A549 (cell line): Measurements from ENCODE around the gene MAST3. TPM values are rescaled to one million over a fixed set of nuclear protein-coding genes. Genes with fewer than 3 reads are reported as not detected.

Experiments
- ATAC-seq, 2 experiments: fragments of 200-7000 bp in 1 of 2; fragments of >200 bp in 1 of 2; cut with Nextera tagmentation in 1 of 2; cut with Tn5 transposase in 1 of 2; 3 replicates each; pipeline versions ENCODE4 v1.8.0 to v1.9.1; 2018 to 2020; ENCODE audit warnings: mild to moderate bottlenecking in 1 of 2, moderate library complexity in 1 of 2
- CTCF ChIA-PET: fragments of 300-600 bp; sonication (Branson Sonifier 250); formaldehyde crosslinking; extraction: SDS; loops from one replicate; lab custom pipeline; 2021; ENCODE audit warnings: antibody characterized with exemption, inconsistent platforms; lab: Yijun Ruan, JAX
- POLR2A ChIA-PET: fragments of 350-600 bp; formaldehyde crosslinking; extraction: SDS; loops from one replicate; lab custom pipeline; 2021; ENCODE audit warnings: antibody characterized with exemption, inconsistent platforms; lab: Yijun Ruan, JAX
- DNase-seq, 2 experiments: peaks; one replicate each; pipeline versions ENCODE4 v3.0.0 to v3.0.0-alpha.2; 2011 to 2016; ENCODE audit warnings: low read depth in 1 of 2, low spot score in 1 of 2
- FAIRE-seq: peaks from 2 replicates; lab custom pipeline; 2011; peaks lifted over from hg19 to GRCh38; lab: Jason Lieb, UNC
- H3K27ac ChIP-seq, 2 experiments: fragments of >200 bp; sonication (Bioruptor Twin); formaldehyde crosslinking; 3 replicates each; pipeline ENCODE4 v1.5.1; 2016 to 2017
- H3K4me1 ChIP-seq: fragments of >200 bp; sonication (Bioruptor Twin); formaldehyde crosslinking; 3 replicates; pipeline ENCODE4 v1.6.1; 2016
- H3K4me2 ChIP-seq: fragments of >200 bp; sonication (Bioruptor Twin); formaldehyde crosslinking; 3 replicates; pipeline ENCODE4 v1.6.1; 2016
- H3K4me3 ChIP-seq: fragments of >200 bp; sonication (Bioruptor Twin); formaldehyde crosslinking; 3 replicates; pipeline ENCODE4 v1.5.1; 2016
- H3K9me3 ChIP-seq: fragments of >200 bp; sonication (Bioruptor Twin); formaldehyde crosslinking; 3 replicates; pipeline ENCODE4 v1.6.1; 2016
- CBX8 ChIP-seq: fragments of 200-600 bp; sonication (generic); IDR thresholded peaks from 2 replicates; pipeline ENCODE4 v1.6.1; 2016
- CHD4 ChIP-seq: fragments of 200-600 bp; sonication (generic); IDR thresholded peaks from 2 replicates; pipeline ENCODE4 v1.6.1; 2016; ENCODE audit warnings: antibody characterized with exemption, mild to moderate bottlenecking, borderline replicate concordance
- EHF ChIP-seq: fragments of 250-450 bp; sonication (Bioruptor Pico); IDR thresholded peaks from 2 replicates; pipeline ENCODE4 v1.5.0; 2020; ENCODE audit warnings: mild to moderate bottlenecking
- EHMT2 ChIP-seq: fragments of 200-600 bp; sonication (generic); IDR thresholded peaks from 2 replicates; pipeline ENCODE4 v1.6.1; 2016; ENCODE audit warnings: antibody characterized with exemption, low read depth, mild to moderate bottlenecking, moderate library complexity
- ELK1 ChIP-seq: fragments of 150-350 bp; IDR thresholded peaks from 2 replicates; pipeline ENCODE4 v1.6.1; 2014; ENCODE audit warnings: low read depth, mild to moderate bottlenecking, low read length
- EP300 ChIP-seq, 2 experiments: fragments of >200 bp; sonication (Bioruptor Twin); formaldehyde crosslinking; IDR thresholded peaks; 2 replicates in 1 of 2; 3 replicates in 1 of 2; pipeline ENCODE4 v1.6.1; 2016 to 2017
- HDAC2 ChIP-seq: fragments of 200-600 bp; sonication (generic); IDR thresholded peaks from 2 replicates; pipeline ENCODE4 v1.6.1; 2016
- HOXB5 ChIP-seq: fragments of 250-450 bp; sonication (Bioruptor Pico); IDR thresholded peaks from 2 replicates; pipeline ENCODE4 v1.5.0; 2020; ENCODE audit warnings: mild to moderate bottlenecking, moderate library complexity
- JUN ChIP-seq, 2 experiments: fragments of >200 bp; sonication (Bioruptor Twin); formaldehyde crosslinking; IDR thresholded peaks; 2 replicates in 1 of 2; 3 replicates in 1 of 2; pipeline ENCODE4 v1.6.1; 2016 to 2017
- JUNB ChIP-seq: fragments of >200 bp; sonication (Bioruptor Twin); formaldehyde crosslinking; IDR thresholded peaks from 2 replicates; pipeline ENCODE4 v1.6.1; 2016
- KDM1A ChIP-seq: fragments of 200-600 bp; sonication (generic); IDR thresholded peaks from 2 replicates; pipeline ENCODE4 v1.6.1; 2016; ENCODE audit warnings: low read depth, mild to moderate bottlenecking
- MYC ChIP-seq: IDR thresholded peaks from 2 replicates; pipeline ENCODE4 v1.6.1; 2012; ENCODE audit warnings: mild to moderate bottlenecking, inconsistent platforms, low read length, improper control_type of control experiment, borderline replicate concordance
- NPAS2 ChIP-seq: fragments of 250-450 bp; sonication (Bioruptor Pico); IDR thresholded peaks from 2 replicates; pipeline ENCODE4 v1.8.0; 2022; ENCODE audit warnings: mild to moderate bottlenecking, moderate library complexity, borderline replicate concordance
- PHF8 ChIP-seq: fragments of 200-600 bp; sonication (generic); IDR thresholded peaks from 2 replicates; pipeline ENCODE4 v1.6.1; 2016; ENCODE audit warnings: low read depth, mild to moderate bottlenecking, antibody characterized with exemption, moderate library complexity, borderline replicate concordance
- POLR2AphosphoS2 ChIP-seq: conservative IDR thresholded peaks from 2 replicates; pipeline ENCODE4 v1.6.1; 2012; ENCODE audit warnings: low read length, improper control_type of control experiment, inconsistent platforms
- RAD21 ChIP-seq, 2 experiments: fragments of >200 bp in 1 of 2; sonication (Bioruptor Twin) in 1 of 2; formaldehyde crosslinking in 1 of 2; IDR thresholded peaks in 1 of 2; conservative IDR thresholded peaks in 1 of 2; 2 replicates in 1 of 2; 3 replicates in 1 of 2; pipeline ENCODE4 v1.6.1; 2012 to 2018; ENCODE audit warnings: inconsistent platforms in 1 of 2
- RNF2 ChIP-seq: fragments of 200-600 bp; sonication (generic); IDR thresholded peaks from 2 replicates; pipeline ENCODE4 v1.6.1; 2016; ENCODE audit warnings: low read depth, mild to moderate bottlenecking, antibody characterized with exemption, moderate library complexity, borderline replicate concordance
- WGBS: methylation state at CpG from one replicate; pipeline ENCODE4 v1.1.6; 2017; ENCODE audit errors: missing lambda C conversion rate; 5-methylcytosine and 5-hydroxymethylcytosine counted together
- polyA plus RNA-seq, 4 experiments: library from polyadenylated mRNA; depleted of rRNA in 3 of 4; stranded (reverse); fragments of >200 nt; fragmentation: RNase III in 1 of 4; extraction: RNeasy Plus Mini Kit Qiagen cat#74134 plus additional on column Dnase treatment in 1 of 4; gene quantifications; 2 replicates in 3 of 4; 3 replicates in 1 of 4; pipeline ENCODE4 v1.2.3, GENCODE V29; 2011 to 2017
- TF ChIP-seq, protein P1 (sequence below): fragments of 200-600 bp; sonication (generic); IDR thresholded peaks from 2 replicates; pipeline ENCODE4 v1.6.1; 2016; ENCODE audit warnings: antibody characterized with exemption, mild to moderate bottlenecking, moderate library complexity
- TF ChIP-seq, protein P2 (sequence below): IDR thresholded peaks from 2 replicates; pipeline ENCODE4 v1.6.1; 2012; ENCODE audit warnings: low read depth, borderline replicate concordance

MAST3 gene
- polyA plus RNA-seq, 2 of the 4 experiments (the other 2 are of a cell fraction), result 1.3 to 2.5 TPM

GRCh38 chr19:18194181-18194530, 96.6 kb downstream of the MAST3 start (continued):
- TF ChIP-seq, protein P1, sequence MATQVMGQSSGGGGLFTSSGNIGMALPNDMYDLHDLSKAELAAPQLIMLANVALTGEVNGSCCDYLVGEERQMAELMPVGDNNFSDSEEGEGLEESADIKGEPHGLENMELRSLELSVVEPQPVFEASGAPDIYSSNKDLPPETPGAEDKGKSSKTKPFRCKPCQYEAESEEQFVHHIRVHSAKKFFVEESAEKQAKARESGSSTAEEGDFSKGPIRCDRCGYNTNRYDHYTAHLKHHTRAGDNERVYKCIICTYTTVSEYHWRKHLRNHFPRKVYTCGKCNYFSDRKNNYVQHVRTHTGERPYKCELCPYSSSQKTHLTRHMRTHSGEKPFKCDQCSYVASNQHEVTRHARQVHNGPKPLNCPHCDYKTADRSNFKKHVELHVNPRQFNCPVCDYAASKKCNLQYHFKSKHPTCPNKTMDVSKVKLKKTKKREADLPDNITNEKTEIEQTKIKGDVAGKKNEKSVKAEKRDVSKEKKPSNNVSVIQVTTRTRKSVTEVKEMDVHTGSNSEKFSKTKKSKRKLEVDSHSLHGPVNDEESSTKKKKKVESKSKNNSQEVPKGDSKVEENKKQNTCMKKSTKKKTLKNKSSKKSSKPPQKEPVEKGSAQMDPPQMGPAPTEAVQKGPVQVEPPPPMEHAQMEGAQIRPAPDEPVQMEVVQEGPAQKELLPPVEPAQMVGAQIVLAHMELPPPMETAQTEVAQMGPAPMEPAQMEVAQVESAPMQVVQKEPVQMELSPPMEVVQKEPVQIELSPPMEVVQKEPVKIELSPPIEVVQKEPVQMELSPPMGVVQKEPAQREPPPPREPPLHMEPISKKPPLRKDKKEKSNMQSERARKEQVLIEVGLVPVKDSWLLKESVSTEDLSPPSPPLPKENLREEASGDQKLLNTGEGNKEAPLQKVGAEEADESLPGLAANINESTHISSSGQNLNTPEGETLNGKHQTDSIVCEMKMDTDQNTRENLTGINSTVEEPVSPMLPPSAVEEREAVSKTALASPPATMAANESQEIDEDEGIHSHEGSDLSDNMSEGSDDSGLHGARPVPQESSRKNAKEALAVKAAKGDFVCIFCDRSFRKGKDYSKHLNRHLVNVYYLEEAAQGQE, result no peak
- TF ChIP-seq RNF2 (no peak), NPAS2 (CRISPR knock-in tag) (no peak)

DNA sequence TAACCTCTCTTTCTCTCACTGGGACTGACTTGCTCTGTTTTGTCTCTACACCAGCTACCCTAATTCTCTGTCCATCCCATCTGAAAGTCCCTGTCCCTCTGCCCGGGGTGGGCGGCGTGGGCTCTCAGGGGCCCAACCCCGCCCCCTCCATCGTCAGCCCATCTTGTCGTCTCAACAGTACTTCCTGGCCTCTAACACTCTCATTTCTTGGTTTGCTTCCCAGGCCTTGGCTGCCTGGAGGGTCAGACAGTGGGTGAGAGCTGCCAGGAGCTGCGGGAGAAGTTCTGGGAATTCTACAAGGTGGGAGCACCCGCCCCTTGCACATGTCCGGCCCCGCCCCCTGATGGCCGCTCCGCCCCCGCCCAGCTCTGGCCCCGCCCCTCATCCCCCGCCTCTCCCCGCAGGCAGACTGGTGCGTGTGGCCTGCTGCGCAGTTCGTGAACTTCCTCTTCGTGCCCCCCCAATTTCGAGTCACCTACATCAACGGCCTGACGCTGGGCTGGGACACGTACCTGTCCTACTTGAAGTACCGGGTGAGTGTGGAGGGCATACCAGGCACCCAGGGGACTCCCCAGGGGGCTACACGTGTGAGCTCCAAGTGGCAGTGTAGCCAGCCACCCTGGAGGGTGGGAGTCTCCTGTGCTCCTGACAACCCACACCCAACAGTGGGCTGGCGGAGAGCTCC, 97.1 kb downstream of the MAST3 start:
- FAIRE-seq, result no peak
- POLR2A ChIA-PET, result interaction anchor here (1.2 kb wide), 1 partner anchor 10 kb away, joined by 4 read pairs; no protein-coding TSS in a partner anchor
- no peak for DNase-seq

GRCh38 chr19:18196511-18196845, 98.9 kb downstream of the MAST3 start:
- CTCF ChIA-PET, result interaction anchor here (0.8 to 1.3 kb wide), 2 partner anchors 35 to 55 kb away, joined by 3 to 4 read pairs; no protein-coding TSS in a partner anchor
- POLR2A ChIA-PET, result no interaction called here
- H3K4me3 ChIP-seq, result no peak overlapping the region
- no peaks in the 10 kb centered on the region for H3K9me3 ChIP-seq
- 91% methylated on average over 7 of the region's 7 CpGs for WGBS
- DNase-seq, result no peak
- peaks cover 14% of the 10 kb centered on the region; the same call in 2 of the 3 replicates for H3K4me1 ChIP-seq
- TF ChIP-seq PHF8 (no peak), EP300 (IDR thresholded peaks at IDR 0.05) (no peak), EHMT2 (no peak), JUN (IDR thresholded peaks at IDR 0.05) (no peak), JUNB (no peak), RAD21 (conservative IDR thresholded peaks at IDR 0.05 in 1 of 2, IDR thresholded peaks at IDR 0.05 in 1 of 2) (no peak)
- H3K4me2 ChIP-seq, result no peak overlapping the region
- no peak overlapping the region for H3K27ac ChIP-seq
- no peak for ATAC-seq
- no peak for FAIRE-seq

More for the DNA sequence above, 97.1 kb downstream of the MAST3 start:
- Histone ChIP-seq H3K4me2 (peak overlapping the region; percentile 77), H3K4me3 (no peak overlapping the region), H3K4me1 (peaks cover 14% of the 10 kb centered on the region; the same call in 2 of the 3 replicates)
- 60% methylated on average over 11 of the region's 27 CpGs for WGBS
- ATAC-seq, result no peak
- TF ChIP-seq EHF (CRISPR knock-in tag) (no peak), KDM1A (no peak), ELK1 (no peak), EP300 (IDR thresholded peaks at IDR 0.05) (no peak), HDAC2 (no peak), POLR2AphosphoS2 (no peak), MYC (no peak), CHD4 (no peak), NPAS2 (CRISPR knock-in tag) (no peak), CBX8 (no peak), HOXB5 (CRISPR knock-in tag) (no peak)
- TF ChIP-seq, protein P2, sequence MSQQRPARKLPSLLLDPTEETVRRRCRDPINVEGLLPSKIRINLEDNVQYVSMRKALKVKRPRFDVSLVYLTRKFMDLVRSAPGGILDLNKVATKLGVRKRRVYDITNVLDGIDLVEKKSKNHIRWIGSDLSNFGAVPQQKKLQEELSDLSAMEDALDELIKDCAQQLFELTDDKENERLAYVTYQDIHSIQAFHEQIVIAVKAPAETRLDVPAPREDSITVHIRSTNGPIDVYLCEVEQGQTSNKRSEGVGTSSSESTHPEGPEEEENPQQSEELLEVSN, result no peak
- TF ChIP-seq, all 56 proteins: peak for 0
- CTCF ChIA-PET, result interaction anchor here (0.8 to 5.8 kb wide), 5 partner anchors 34 to 82 kb away, joined by 3 to 60 read pairs (median 4); a partner anchor contains a TSS
- Histone ChIP-seq H3K27ac (no peak overlapping the region), H3K9me3 (no peaks in the 10 kb centered on the region)
